HCT116 (cell line): ENCODE measurements around the gene CTNNA2. TPM values are rescaled to one million over a fixed set of nuclear protein-coding genes. Genes with fewer than 3 reads are reported as not detected.

Source experiments
- ATAC-seq: fragments of 200-7000 bp; cut with Tn5 transposase; 2 replicates; pipeline ENCODE4 v1.9.1; 2020; ENCODE audit warnings: mild to moderate bottlenecking, moderate library complexity
- BruUV-seq: library from RNA; stranded (reverse); fragments of 400-500 nt; replicated peaks from 2 replicates; lab custom pipeline; 2021; lab: Mats Ljungman, UMichigan
- CTCF ChIA-PET: fragments of 300-600 bp; sonication (Branson Sonifier 250); formaldehyde crosslinking; loops from one replicate; lab custom pipeline; 2021; ENCODE audit warnings: antibody characterized with exemption; lab: Charles Lee
- POLR2A ChIA-PET: fragments of 300-600, 350-600 bp; sonication (Branson Sonifier 250); formaldehyde crosslinking; loops from one replicate; lab custom pipeline; 2021; ENCODE audit warnings: antibody characterized with exemption; lab: Charles Lee
- RAD21 ChIA-PET, 2 experiments: fragments of 300-600 bp; sonication (Branson Sonifier 250); formaldehyde crosslinking; loops; one replicate each; lab custom pipeline; 2023; ENCODE audit warnings: low total read pairs in 2 of 2; ENCODE audit not compliant: uncharacterized antibody in 2 of 2, unreplicated experiment in 2 of 2, low non-redundant PET in 1 of 2; lab: Charles Lee
- DNase-seq: peaks from one replicate; pipeline ENCODE4 v3.0.0-alpha.2; 2010; ENCODE audit warnings: low read depth, low spot score
- H2AFZ ChIP-seq: fragments of 200-600 bp; shearing (Covaris generic), sonication (generic); 2 replicates; pipeline ENCODE4 v1.6.1; 2017; ENCODE audit warnings: low read depth, mixed run types, mixed read lengths, antibody characterized with exemption, low read length; ENCODE audit not compliant: poor library complexity, severe bottlenecking
- H3K27ac ChIP-seq: 2 replicates; pipeline ENCODE4 v1.5.1; 2012; ENCODE audit warnings: low read depth, low read length
- H3K27me3 ChIP-seq: fragments of 200-600 bp; sonication (generic); 2 replicates; pipeline ENCODE4 v1.6.1; 2016; ENCODE audit warnings: mixed run types, low read length, mixed read lengths; ENCODE audit not compliant: insufficient read depth
- H3K36me3 ChIP-seq, 2 experiments: fragments of 200-500 bp in 1 of 2; fragments of 200-600 bp in 1 of 2; sonication (Bioruptor generic) in 1 of 2; sonication (generic) in 1 of 2; 2 replicates each; pipeline versions ENCODE4 v1.5.1 to v1.6.1; 2014 to 2016; ENCODE audit warnings: low read length in 2 of 2, inconsistent platforms in 1 of 2, mixed read lengths in 1 of 2, mixed run types in 1 of 2; ENCODE audit not compliant: insufficient read depth in 2 of 2, control insufficient read depth in 1 of 2
- H3K4me1 ChIP-seq, 2 experiments: fragments of 200-600 bp in 1 of 2; sonication (generic) in 1 of 2; 2 replicates each; pipeline versions ENCODE4 v1.5.1 to v1.6.1; 2012 to 2017; ENCODE audit warnings: low read length in 2 of 2, inconsistent platforms in 1 of 2, mild to moderate bottlenecking in 1 of 2, mixed read lengths in 1 of 2, mixed run types in 1 of 2, moderate library complexity in 1 of 2; ENCODE audit not compliant: insufficient read depth in 2 of 2, control insufficient read depth in 1 of 2
- H3K4me2 ChIP-seq: fragments of 200-600 bp; sonication (generic); 2 replicates; pipeline ENCODE4 v1.6.1; 2017; ENCODE audit warnings: mixed run types, low read length, mixed read lengths
- H3K4me3 ChIP-seq, 2 experiments: fragments of 200-600 bp in 1 of 2; sonication (generic) in 1 of 2; replicated peaks in 1 of 2; 2 replicates each; pipeline ENCODE4 v1.5.1; 2011 to 2016; ENCODE audit warnings: low read length in 2 of 2, control low read depth in 1 of 2, low read depth in 1 of 2, mild to moderate bottlenecking in 1 of 2, mixed read lengths in 1 of 2, mixed run types in 1 of 2
- H3K79me2 ChIP-seq: fragments of 200-600 bp; sonication (generic); 2 replicates; pipeline ENCODE4 v1.6.1; 2017; ENCODE audit warnings: mild to moderate bottlenecking, mixed run types, low read length, moderate library complexity, mixed read lengths; ENCODE audit not compliant: insufficient read depth
- H3K9ac ChIP-seq: fragments of 200-600 bp; sonication (generic); 2 replicates; pipeline ENCODE4 v1.6.1; 2016; ENCODE audit warnings: low read length, mixed read lengths
- H3K9me2 ChIP-seq: fragments of 200-600 bp; sonication (generic), shearing (Covaris generic); 2 replicates; pipeline ENCODE4 v1.6.1; 2017; ENCODE audit warnings: mixed run types, mild to moderate bottlenecking, moderate library complexity; ENCODE audit not compliant: insufficient read depth
- H3K9me3 ChIP-seq, 2 experiments: fragments of 200-500 bp in 1 of 2; fragments of 200-600 bp in 1 of 2; sonication (Bioruptor generic) in 1 of 2; sonication (generic) in 1 of 2; 2 replicates each; pipeline ENCODE4 v1.6.1; 2014 to 2017; ENCODE audit warnings: low read length in 2 of 2, mixed read lengths in 2 of 2, inconsistent platforms in 1 of 2, low read depth in 1 of 2, mild to moderate bottlenecking in 1 of 2, mixed run types in 1 of 2, moderate library complexity in 1 of 2; ENCODE audit not compliant: control insufficient read depth in 1 of 2, insufficient read depth in 1 of 2
- H4K20me1 ChIP-seq: fragments of 200-600 bp; sonication (generic), shearing (Covaris generic); 2 replicates; pipeline ENCODE4 v1.6.1; 2017; ENCODE audit warnings: mixed run types, mild to moderate bottlenecking, moderate library complexity; ENCODE audit not compliant: insufficient read depth
- EGR1 ChIP-seq: IDR thresholded peaks from 2 replicates; pipeline ENCODE4 v1.6.1; 2012; ENCODE audit warnings: low read depth
- ELF1 ChIP-seq: IDR thresholded peaks from 2 replicates; pipeline ENCODE4 v1.6.1; 2012; ENCODE audit warnings: low read depth, borderline replicate concordance
- POLR2AphosphoS5 ChIP-seq: IDR thresholded peaks from 2 replicates; pipeline ENCODE4 v1.6.1; 2011; ENCODE audit warnings: mild to moderate bottlenecking, low read depth, low read length, moderate library complexity
- RAD21 ChIP-seq: IDR thresholded peaks from 2 replicates; pipeline ENCODE4 v1.6.1; 2012; ENCODE audit warnings: low read depth, mild to moderate bottlenecking
- SIN3A ChIP-seq: IDR thresholded peaks from 2 replicates; pipeline ENCODE4 v1.6.1; 2012; ENCODE audit warnings: low read depth
- SP1 ChIP-seq: IDR thresholded peaks from 2 replicates; pipeline ENCODE4 v1.6.1; 2012; ENCODE audit warnings: low read depth
- SRF ChIP-seq: IDR thresholded peaks from 2 replicates; pipeline ENCODE4 v1.6.1; 2012; ENCODE audit warnings: low read depth
- TCF7L2 ChIP-seq: IDR thresholded peaks from 2 replicates; pipeline ENCODE4 v1.7.0; 2011; ENCODE audit warnings: borderline replicate concordance, inconsistent platforms; ENCODE audit not compliant: insufficient read depth, insufficient read length; ENCODE audit errors: extremely low read depth
- ZFX ChIP-seq: fragments of 450-650 bp; IDR thresholded peaks from 2 replicates; pipeline ENCODE4 v1.6.1; 2017
- intact Hi-C: fragments of 100-400 bp; cut with micrococcal nuclease; formaldehyde crosslinking; loops from 2 replicates; pipeline ENCODE4 v1.10.0; 2022
- total RNA-seq: library from RNA; stranded (reverse); gene quantifications from one replicate; pipeline ENCODE4 v1.2.1, GENCODE V29; 2021; ENCODE audit not compliant: unreplicated experiment
- TF ChIP-seq, protein P1 (sequence below): IDR thresholded peaks from 2 replicates; pipeline ENCODE4 v1.6.1; 2011; ENCODE audit warnings: mild to moderate bottlenecking, low read length, moderate library complexity; ENCODE audit not compliant: insufficient replicate concordance; ENCODE audit errors: extremely low read depth
- TF ChIP-seq, protein P2 (sequence below): IDR thresholded peaks from 2 replicates; pipeline ENCODE4 v1.6.1; 2012; ENCODE audit warnings: low read depth
- TF ChIP-seq, protein P3 (sequence below), 3 experiments: fragments of 200-600 bp in 1 of 3; sonication (generic) in 1 of 3; IDR thresholded peaks in 2 of 3; conservative IDR thresholded peaks in 1 of 3; 2 replicates each; pipeline ENCODE4 v1.5.1; 2012 to 2017; ENCODE audit warnings: low read depth in 2 of 3, low read length in 2 of 3, antibody characterized with exemption in 1 of 3, borderline replicate concordance in 1 of 3, control low read depth in 1 of 3, mild to moderate bottlenecking in 1 of 3, mixed read lengths in 1 of 3, mixed run types in 1 of 3, moderate library complexity in 1 of 3; ENCODE audit not compliant: insufficient read depth in 1 of 3

CTNNA2 gene
- total RNA-seq, 1 experiment from 2014 or later, result not detected

DNA sequence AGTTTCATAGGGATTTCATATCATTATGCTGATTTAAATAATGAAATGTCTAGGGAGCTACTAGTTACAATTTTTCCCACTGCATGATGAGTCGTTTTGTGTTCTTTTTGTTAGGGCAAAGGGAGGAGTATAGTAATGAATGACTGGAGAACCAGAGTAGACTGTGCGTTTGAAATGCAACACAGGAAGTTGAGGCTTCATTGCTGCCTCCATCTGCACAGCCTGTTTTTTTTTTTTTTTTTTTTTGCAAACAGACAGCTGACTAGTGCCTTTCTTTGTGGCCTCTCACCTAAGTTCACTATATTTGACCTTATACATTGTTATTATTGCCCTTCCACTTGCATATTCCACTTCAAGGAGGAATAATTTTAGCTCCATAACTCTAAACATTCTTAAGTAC is 1078.4 kb downstream of the CTNNA2 start:
- Histone ChIP-seq H3K79me2 (no peaks in the 10 kb centered on the region), H4K20me1 (no peaks in the 10 kb centered on the region), H3K4me2 (no peak overlapping the region), H3K36me3 (no peaks in the 10 kb centered on the region), H2AFZ (no peak overlapping the region), H3K27ac (no peak overlapping the region), H3K9me3 (peaks cover 0 to 8% of the 10 kb centered on the region in 2 experiments; a peak in 2 of 4 replicates), H3K27me3 (no peaks in the 10 kb centered on the region), H3K9me2 (no peaks in the 10 kb centered on the region), H3K9ac (no peak overlapping the region), H3K4me3 (no peak overlapping the region), H3K4me1 (no peaks in the 10 kb centered on the region)
- TF ChIP-seq, protein P1, sequence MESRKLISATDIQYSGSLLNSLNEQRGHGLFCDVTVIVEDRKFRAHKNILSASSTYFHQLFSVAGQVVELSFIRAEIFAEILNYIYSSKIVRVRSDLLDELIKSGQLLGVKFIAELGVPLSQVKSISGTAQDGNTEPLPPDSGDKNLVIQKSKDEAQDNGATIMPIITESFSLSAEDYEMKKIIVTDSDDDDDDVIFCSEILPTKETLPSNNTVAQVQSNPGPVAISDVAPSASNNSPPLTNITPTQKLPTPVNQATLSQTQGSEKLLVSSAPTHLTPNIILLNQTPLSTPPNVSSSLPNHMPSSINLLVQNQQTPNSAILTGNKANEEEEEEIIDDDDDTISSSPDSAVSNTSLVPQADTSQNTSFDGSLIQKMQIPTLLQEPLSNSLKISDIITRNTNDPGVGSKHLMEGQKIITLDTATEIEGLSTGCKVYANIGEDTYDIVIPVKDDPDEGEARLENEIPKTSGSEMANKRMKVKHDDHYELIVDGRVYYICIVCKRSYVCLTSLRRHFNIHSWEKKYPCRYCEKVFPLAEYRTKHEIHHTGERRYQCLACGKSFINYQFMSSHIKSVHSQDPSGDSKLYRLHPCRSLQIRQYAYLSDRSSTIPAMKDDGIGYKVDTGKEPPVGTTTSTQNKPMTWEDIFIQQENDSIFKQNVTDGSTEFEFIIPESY, result no peak
- TF ChIP-seq TCF7L2, result no peak
- no peak for TF ChIP-seq POLR2AphosphoS5
- TF ChIP-seq SP1, result no peak
- TF ChIP-seq, protein P2, sequence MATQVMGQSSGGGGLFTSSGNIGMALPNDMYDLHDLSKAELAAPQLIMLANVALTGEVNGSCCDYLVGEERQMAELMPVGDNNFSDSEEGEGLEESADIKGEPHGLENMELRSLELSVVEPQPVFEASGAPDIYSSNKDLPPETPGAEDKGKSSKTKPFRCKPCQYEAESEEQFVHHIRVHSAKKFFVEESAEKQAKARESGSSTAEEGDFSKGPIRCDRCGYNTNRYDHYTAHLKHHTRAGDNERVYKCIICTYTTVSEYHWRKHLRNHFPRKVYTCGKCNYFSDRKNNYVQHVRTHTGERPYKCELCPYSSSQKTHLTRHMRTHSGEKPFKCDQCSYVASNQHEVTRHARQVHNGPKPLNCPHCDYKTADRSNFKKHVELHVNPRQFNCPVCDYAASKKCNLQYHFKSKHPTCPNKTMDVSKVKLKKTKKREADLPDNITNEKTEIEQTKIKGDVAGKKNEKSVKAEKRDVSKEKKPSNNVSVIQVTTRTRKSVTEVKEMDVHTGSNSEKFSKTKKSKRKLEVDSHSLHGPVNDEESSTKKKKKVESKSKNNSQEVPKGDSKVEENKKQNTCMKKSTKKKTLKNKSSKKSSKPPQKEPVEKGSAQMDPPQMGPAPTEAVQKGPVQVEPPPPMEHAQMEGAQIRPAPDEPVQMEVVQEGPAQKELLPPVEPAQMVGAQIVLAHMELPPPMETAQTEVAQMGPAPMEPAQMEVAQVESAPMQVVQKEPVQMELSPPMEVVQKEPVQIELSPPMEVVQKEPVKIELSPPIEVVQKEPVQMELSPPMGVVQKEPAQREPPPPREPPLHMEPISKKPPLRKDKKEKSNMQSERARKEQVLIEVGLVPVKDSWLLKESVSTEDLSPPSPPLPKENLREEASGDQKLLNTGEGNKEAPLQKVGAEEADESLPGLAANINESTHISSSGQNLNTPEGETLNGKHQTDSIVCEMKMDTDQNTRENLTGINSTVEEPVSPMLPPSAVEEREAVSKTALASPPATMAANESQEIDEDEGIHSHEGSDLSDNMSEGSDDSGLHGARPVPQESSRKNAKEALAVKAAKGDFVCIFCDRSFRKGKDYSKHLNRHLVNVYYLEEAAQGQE, result no peak
- no peak for TF ChIP-seq SRF
- no peak for TF ChIP-seq ZFX
- no peak for TF ChIP-seq RAD21
- TF ChIP-seq, protein P3, sequence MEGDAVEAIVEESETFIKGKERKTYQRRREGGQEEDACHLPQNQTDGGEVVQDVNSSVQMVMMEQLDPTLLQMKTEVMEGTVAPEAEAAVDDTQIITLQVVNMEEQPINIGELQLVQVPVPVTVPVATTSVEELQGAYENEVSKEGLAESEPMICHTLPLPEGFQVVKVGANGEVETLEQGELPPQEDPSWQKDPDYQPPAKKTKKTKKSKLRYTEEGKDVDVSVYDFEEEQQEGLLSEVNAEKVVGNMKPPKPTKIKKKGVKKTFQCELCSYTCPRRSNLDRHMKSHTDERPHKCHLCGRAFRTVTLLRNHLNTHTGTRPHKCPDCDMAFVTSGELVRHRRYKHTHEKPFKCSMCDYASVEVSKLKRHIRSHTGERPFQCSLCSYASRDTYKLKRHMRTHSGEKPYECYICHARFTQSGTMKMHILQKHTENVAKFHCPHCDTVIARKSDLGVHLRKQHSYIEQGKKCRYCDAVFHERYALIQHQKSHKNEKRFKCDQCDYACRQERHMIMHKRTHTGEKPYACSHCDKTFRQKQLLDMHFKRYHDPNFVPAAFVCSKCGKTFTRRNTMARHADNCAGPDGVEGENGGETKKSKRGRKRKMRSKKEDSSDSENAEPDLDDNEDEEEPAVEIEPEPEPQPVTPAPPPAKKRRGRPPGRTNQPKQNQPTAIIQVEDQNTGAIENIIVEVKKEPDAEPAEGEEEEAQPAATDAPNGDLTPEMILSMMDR (IDR thresholded peaks at IDR 0.05 in 2 of 3, conservative IDR thresholded peaks at IDR 0.05 in 1 of 3; ENCODE audit: borderline replicate concordance in 1 of 3, insufficient read depth in 1 of 3, low read depth in 2 of 3, low read length in 2 of 3), result no peak
- no peak for TF ChIP-seq ELF1
- TF ChIP-seq EGR1, result no peak
- TF ChIP-seq SIN3A, result no peak
- intact Hi-C loops, result no loop called here
- BruUV-seq, result no TSS peak
- ATAC-seq (no peak), DNase-seq (no peak)
- ChIA-PET CTCF (no interaction called here), RAD21 (no interaction called here), POLR2A (no interaction called here)
